Suprapubic skin (tissue), 4 donors: ENCODE measurements around the gene RRM2.

Experiments used
- CTCF ChIP-seq, 2 donors: fragments of 200-600 bp in 1 of 2; fragments of 450-650 bp in 1 of 2; sonication (generic) in 1 of 2; IDR thresholded peaks; one replicate each; pipeline ENCODE4 v1.5.1; 2016 to 2019; ENCODE audit warnings: antibody characterized with exemption in 2 of 2, mild to moderate bottlenecking in 1 of 2, moderate library complexity in 1 of 2
- EP300 ChIP-seq: sonication (generic); formaldehyde crosslinking; IDR thresholded peaks from one replicate; pipeline ENCODE4 v1.6.1; 2017; ENCODE audit warnings: antibody characterized with exemption
- POLR2AphosphoS5 ChIP-seq, 3 donors: sonication (generic); formaldehyde crosslinking; IDR thresholded peaks; one replicate each; pipeline ENCODE4 v1.6.1; 2017; ENCODE audit warnings: antibody characterized with exemption in 3 of 3

- no peak for TF ChIP-seq CTCF (IDR thresholded peaks at IDR 0.05)
- no peak for TF ChIP-seq POLR2AphosphoS5 (IDR thresholded peaks at IDR 0.05)
- TF ChIP-seq EP300, result no peak
These were observed 46.6 kb downstream of the RRM2 start for GRCh38 chr2:10169053-10169578.
